Stimulated activated CD8-positive, alpha-beta memory T cell treated with anti-CD3 and anti-CD28 coated beads, Interleukin-4, amount 100 ng/mL, for 48 hours (primary cell): ENCODE results near the gene TBX2.
"Not testable (repeated sequence)": the region's sequence is repeated elsewhere in the genome, so short reads cannot be mapped to it uniquely, and the experiment has no call there.

Experiments used
- DNase-seq: peaks from one replicate; pipeline ENCODE4 v3.0.0-alpha.2; 2020

The TBX2 gene

GRCh38 chr17:61399131-61400065 lies at the start of gene TBX2:
Gene TBX2, plus strand, starts transcription at chr17:61399843. Its CDS starts 334 bp downstream, at chr17:61400177.
- peak; percentile 27 for DNase-seq

GRCh38 chr17:61351745-61352407 lies 47.8 kb upstream of the TBX2 start:
- DNase-seq: no peak

GRCh38 chr17:61352408-61352770 lies 47.3 kb upstream of the TBX2 start:
- no peak for DNase-seq

GRCh38 chr17:61352781-61353491 lies 46.7 kb upstream of the TBX2 start:
- DNase-seq: no peak

- no peak for DNase-seq
Measured at GRCh38 chr17:61353615-61354014, 46.0 kb upstream of the TBX2 start.

GRCh38 chr17:61354895-61355874 lies 44.5 kb upstream of the TBX2 start:
- DNase-seq: no peak

- DNase-seq: not testable (repeated sequence)
Measured at GRCh38 chr17:61357061-61357460, 42.6 kb upstream of the TBX2 start.

GRCh38 chr17:61359513-61359912 lies 40.1 kb upstream of the TBX2 start:
- not testable (repeated sequence) for DNase-seq

- DNase-seq: no peak
Measured at GRCh38 chr17:61360318-61360943, 39.2 kb upstream of the TBX2 start.

GRCh38 chr17:61361084-61361483 lies 38.6 kb upstream of the TBX2 start:
- DNase-seq: no peak

- no peak for DNase-seq
Measured at GRCh38 chr17:61362396-61362795, 37.2 kb upstream of the TBX2 start.

- DNase-seq: no peak
Measured at GRCh38 chr17:61362852-61363600, 36.6 kb upstream of the TBX2 start.

GRCh38 chr17:61363601-61364462 lies 35.8 kb upstream of the TBX2 start:
- no peak for DNase-seq

GRCh38 chr17:61364463-61364846 lies 35.2 kb upstream of the TBX2 start:
- DNase-seq: no peak

- DNase-seq: no peak
Measured at GRCh38 chr17:61366076-61366714, 33.4 kb upstream of the TBX2 start.

- no peak for DNase-seq
Measured at GRCh38 chr17:61366715-61367413, 32.8 kb upstream of the TBX2 start.

GRCh38 chr17:61368049-61368831 lies 31.4 kb upstream of the TBX2 start:
- DNase-seq: no peak
